MM.1S (cell line): ENCODE results near the gene NOX5.

Source experiments
- EZH2 ChIP-seq: fragments of 300-600 bp; sonication (generic); optimal IDR thresholded peaks from 2 replicates; pipeline ENCODE3; 2017; ENCODE audit warnings: low read depth, mild to moderate bottlenecking, antibody characterized with exemption, low read length, mixed read lengths
- EZH2phosphoT487 ChIP-seq: fragments of 300-600 bp; sonication (generic); IDR thresholded peaks from 2 replicates; pipeline ENCODE4 v1.6.1; 2018; ENCODE audit warnings: antibody characterized with exemption, low read length
- TF ChIP-seq, protein P1 (sequence below): fragments of 300-600 bp; sonication (generic); IDR thresholded peaks from 2 replicates; pipeline ENCODE4 v1.5.1; 2016; ENCODE audit warnings: antibody characterized with exemption, low read length, mixed read lengths

- TF ChIP-seq, protein P1, sequence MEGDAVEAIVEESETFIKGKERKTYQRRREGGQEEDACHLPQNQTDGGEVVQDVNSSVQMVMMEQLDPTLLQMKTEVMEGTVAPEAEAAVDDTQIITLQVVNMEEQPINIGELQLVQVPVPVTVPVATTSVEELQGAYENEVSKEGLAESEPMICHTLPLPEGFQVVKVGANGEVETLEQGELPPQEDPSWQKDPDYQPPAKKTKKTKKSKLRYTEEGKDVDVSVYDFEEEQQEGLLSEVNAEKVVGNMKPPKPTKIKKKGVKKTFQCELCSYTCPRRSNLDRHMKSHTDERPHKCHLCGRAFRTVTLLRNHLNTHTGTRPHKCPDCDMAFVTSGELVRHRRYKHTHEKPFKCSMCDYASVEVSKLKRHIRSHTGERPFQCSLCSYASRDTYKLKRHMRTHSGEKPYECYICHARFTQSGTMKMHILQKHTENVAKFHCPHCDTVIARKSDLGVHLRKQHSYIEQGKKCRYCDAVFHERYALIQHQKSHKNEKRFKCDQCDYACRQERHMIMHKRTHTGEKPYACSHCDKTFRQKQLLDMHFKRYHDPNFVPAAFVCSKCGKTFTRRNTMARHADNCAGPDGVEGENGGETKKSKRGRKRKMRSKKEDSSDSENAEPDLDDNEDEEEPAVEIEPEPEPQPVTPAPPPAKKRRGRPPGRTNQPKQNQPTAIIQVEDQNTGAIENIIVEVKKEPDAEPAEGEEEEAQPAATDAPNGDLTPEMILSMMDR = no peak
- TF ChIP-seq EZH2phosphoT487 (no peak), EZH2 (no peak)
Measured at GRCh38 chr15:69075440-69075839, 60.9 kb downstream of the NOX5 start.
